ENCODE measurements around the gene TACC3. TPM values are rescaled to one million over a fixed set of nuclear protein-coding genes. Genes with fewer than 3 reads are reported as not detected.

Gene TACC3
- total RNA-seq, 1 donor from 2014 or later = 3.4 TPM

DNA sequence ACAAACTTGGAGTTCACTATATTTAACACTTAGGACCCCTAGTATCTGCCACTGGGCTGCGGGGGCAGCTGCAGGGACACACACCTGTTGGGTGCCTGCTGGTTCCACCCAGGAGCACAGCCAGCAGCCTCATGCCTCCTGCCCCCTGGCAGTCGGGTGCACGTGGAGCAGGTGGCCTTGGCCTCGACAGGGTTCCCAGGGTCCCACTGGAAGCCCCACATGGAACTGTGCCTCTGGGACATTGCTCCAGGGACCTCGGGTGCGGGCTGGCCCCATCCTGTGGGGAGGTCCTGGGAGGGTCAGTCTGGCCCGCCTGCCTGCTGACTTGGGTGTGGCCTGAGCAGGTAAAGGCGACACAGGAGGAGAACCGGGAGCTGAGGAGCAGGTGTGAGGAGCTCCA lies 18.0 kb downstream of the TACC3 start:
- H3K36me3 ChIP-seq (ENCODE audit: control insufficient read depth, insufficient read depth, low read length) = peaks cover 16% of the 10 kb centered on the region
- TF ChIP-seq CTCF (IDR thresholded peaks at IDR 0.05; ENCODE audit: insufficient read depth, low read length, severe bottlenecking) = no peak
- no peaks in the 10 kb centered on the region for H3K27me3 ChIP-seq (ENCODE audit: control insufficient read depth, insufficient read depth, low read length)
- H3K4me3 ChIP-seq (ENCODE audit: low read depth, low read length) = no peak overlapping the region
- FAIRE-seq = no peak
- no peak for DNase-seq (ENCODE audit: low read depth)

GRCh38 chr4:1740021-1740545 lies 18.8 kb downstream of the TACC3 start:
- no peak for DNase-seq (ENCODE audit: low read depth)
- H3K27me3 ChIP-seq (ENCODE audit: control insufficient read depth, insufficient read depth, low read length) = no peaks in the 10 kb centered on the region
- peaks cover 16% of the 10 kb centered on the region for H3K36me3 ChIP-seq (ENCODE audit: control insufficient read depth, insufficient read depth, low read length)
- no peak for TF ChIP-seq CTCF (IDR thresholded peaks at IDR 0.05; ENCODE audit: insufficient read depth, low read length, severe bottlenecking)
- no peak overlapping the region for H3K4me3 ChIP-seq (ENCODE audit: low read depth, low read length)
- no peak for FAIRE-seq

GRCh38 chr4:1741208-1741607 lies 19.9 kb downstream of the TACC3 start:
- Histone ChIP-seq H3K36me3 (ENCODE audit: control insufficient read depth, insufficient read depth, low read length) (peaks cover 14% of the 10 kb centered on the region), H3K4me3 (ENCODE audit: low read depth, low read length) (no peak overlapping the region), H3K27me3 (ENCODE audit: control insufficient read depth, insufficient read depth, low read length) (no peaks in the 10 kb centered on the region)
- no peak for FAIRE-seq
- no peak for TF ChIP-seq CTCF (IDR thresholded peaks at IDR 0.05; ENCODE audit: insufficient read depth, low read length, severe bottlenecking)
- DNase-seq (ENCODE audit: low read depth) = no peak

- no peak for FAIRE-seq
- no peak for DNase-seq (ENCODE audit: low read depth)
- no peak overlapping the region for H3K4me3 ChIP-seq (ENCODE audit: low read depth, low read length)
- TF ChIP-seq CTCF (IDR thresholded peaks at IDR 0.05; ENCODE audit: insufficient read depth, low read length, severe bottlenecking) = no peak
- no peaks in the 10 kb centered on the region for H3K27me3 ChIP-seq (ENCODE audit: control insufficient read depth, insufficient read depth, low read length)
- H3K36me3 ChIP-seq (ENCODE audit: control insufficient read depth, insufficient read depth, low read length) = peaks cover 1% of the 10 kb centered on the region
These were observed 22.2 kb downstream of the TACC3 start for GRCh38 chr4:1743551-1743950.

DNA sequence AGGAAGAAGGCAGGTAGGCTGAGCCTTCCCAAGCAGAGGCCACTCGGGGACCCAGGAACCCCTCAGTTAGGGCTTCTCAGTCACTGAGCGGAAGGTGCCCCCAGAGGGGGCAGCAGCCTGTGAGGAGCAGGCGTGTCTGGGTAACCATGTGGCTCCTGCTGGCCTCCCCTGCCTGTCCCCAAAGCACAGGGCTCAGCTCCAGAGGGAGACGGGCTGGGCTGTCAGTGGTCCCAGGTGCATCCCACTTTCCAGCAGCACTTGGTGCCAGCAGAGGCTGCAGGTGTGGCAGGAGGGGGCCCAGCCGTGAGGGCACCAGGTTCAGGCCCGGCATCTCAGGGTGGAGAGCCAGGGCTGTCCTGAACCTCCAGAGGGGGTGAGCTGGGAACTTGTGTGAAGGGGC lies 22.7 kb downstream of the TACC3 start:
- no peak for TF ChIP-seq CTCF (IDR thresholded peaks at IDR 0.05; ENCODE audit: insufficient read depth, low read length, severe bottlenecking)
- DNase-seq (ENCODE audit: low read depth) = no peak
- H3K4me3 ChIP-seq (ENCODE audit: low read depth, low read length) = no peak overlapping the region
- FAIRE-seq = no peak
- H3K27me3 ChIP-seq (ENCODE audit: control insufficient read depth, insufficient read depth, low read length) = no peaks in the 10 kb centered on the region
- H3K36me3 ChIP-seq (ENCODE audit: control insufficient read depth, insufficient read depth, low read length) = peaks cover 1% of the 10 kb centered on the region

DNA sequence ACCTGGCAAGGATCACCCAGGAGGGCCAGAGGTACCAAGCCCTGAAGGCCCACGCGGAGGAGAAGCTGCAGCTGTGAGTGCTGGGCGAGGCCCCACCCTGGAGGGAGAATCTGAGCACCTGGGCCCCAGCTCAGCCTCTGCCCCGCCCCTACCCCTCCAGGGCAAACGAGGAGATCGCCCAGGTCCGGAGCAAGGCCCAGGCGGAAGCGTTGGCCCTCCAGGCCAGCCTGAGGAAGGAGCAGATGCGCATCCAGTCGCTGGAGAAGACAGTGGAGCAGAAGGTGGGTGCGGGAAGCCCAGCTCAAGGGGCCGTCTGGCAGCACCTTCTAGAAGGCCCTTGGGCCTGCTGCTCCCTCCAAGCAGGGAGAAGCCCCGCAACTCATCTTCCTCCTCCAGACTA lies 23.2 kb downstream of the TACC3 start:
- Histone ChIP-seq H3K36me3 (ENCODE audit: control insufficient read depth, insufficient read depth, low read length) (no peaks in the 10 kb centered on the region), H3K4me3 (ENCODE audit: low read depth, low read length) (no peak overlapping the region), H3K27me3 (ENCODE audit: control insufficient read depth, insufficient read depth, low read length) (no peaks in the 10 kb centered on the region)
- TF ChIP-seq CTCF (IDR thresholded peaks at IDR 0.05; ENCODE audit: insufficient read depth, low read length, severe bottlenecking) = no peak
- DNase-seq (ENCODE audit: low read depth) (no peak), FAIRE-seq (no peak)

Data from bronchial epithelial cell (primary cell).